SK-N-MC (cell line): Measurements from ENCODE around the gene UBXN2A.
A peak's percentile ranks its signal among the peaks of the same experiment; 100 is the strongest.

Experiments used
- DNase-seq: peaks from one replicate; pipeline ENCODE4 v3.0.0-alpha.2; 2011; ENCODE audit warnings: low read depth, low spot score
- H3K27ac ChIP-seq: fragments of 200-600 bp; sonication (generic); 2 replicates; pipeline ENCODE4 v1.5.1; 2016; ENCODE audit warnings: mixed run types
- H3K36me3 ChIP-seq: fragments of 200-600 bp; sonication (generic); 2 replicates; pipeline ENCODE4 v1.6.1; 2017; ENCODE audit warnings: antibody characterized with exemption, low read length, mixed read lengths; ENCODE audit not compliant: insufficient read depth
- H3K4me3 ChIP-seq: fragments of 200-600 bp; sonication (generic); 2 replicates; pipeline ENCODE4 v1.5.1; 2016
- H3K9ac ChIP-seq: fragments of 200-600 bp; sonication (generic); 2 replicates; pipeline ENCODE4 v1.8.0; 2017; ENCODE audit warnings: mixed run types, mixed read lengths; ENCODE audit not compliant: insufficient read length
- H3K9me3 ChIP-seq: fragments of 200-600 bp; sonication (generic); 2 replicates; pipeline ENCODE4 v1.6.1; 2017; ENCODE audit warnings: low read depth, mild to moderate bottlenecking, antibody characterized with exemption, low read length, moderate library complexity, mixed read lengths
- EZH2 ChIP-seq: fragments of 200-600 bp; sonication (generic); IDR thresholded peaks from one replicate; pipeline ENCODE4 v1.6.1; 2017; ENCODE audit warnings: antibody characterized with exemption
- FOXP2 ChIP-seq: optimal IDR thresholded peaks from 2 replicates; pipeline ENCODE3; 2011; ENCODE audit warnings: mild to moderate bottlenecking, moderate library complexity; ENCODE audit not compliant: insufficient read depth; ENCODE audit errors: extremely low read length, control extremely low read depth
- POLR2AphosphoS5 ChIP-seq: IDR thresholded peaks from 2 replicates; pipeline ENCODE4 v1.6.1; 2012; ENCODE audit warnings: mild to moderate bottlenecking, low read depth, low read length, borderline replicate concordance

UBXN2A gene

GRCh38 chr2:24046599-24046929 lies 106.3 kb downstream of the UBXN2A start:
- Histone ChIP-seq H3K27ac (no peak overlapping the region), H3K4me3 (peak overlapping the region; percentile 92), H3K9me3 (no peaks in the 10 kb centered on the region), H3K9ac (peak overlapping the region; percentile 86), H3K36me3 (0 out of 2 replicates have a peak, but pooled peaks cover 5% of the 10 kb centered on the region)
- TF ChIP-seq FOXP2 (no peak), EZH2 (no peak), POLR2AphosphoS5 (no peak)
- DNase-seq = no peak

GRCh38 chr2:24046930-24047702 lies 106.9 kb downstream of the UBXN2A start, which contains the start of gene WDCP:
Gene WDCP, minus strand, starts transcription at chr2:24047391. Its CDS starts 7,897 bp downstream, at chr2:24039494.
- Histone ChIP-seq H3K9ac (peak within 1 kb of the TSS; percentile 86), H3K4me3 (peak within 1 kb of the TSS; percentile 92), H3K36me3 (0 out of 2 replicates have a peak, but pooled peaks cover 5% of the 10 kb centered on the region), H3K9me3 (no peaks in the 10 kb centered on the region), H3K27ac (peak within 1 kb of the TSS; percentile 71)
- peak; percentile 99 for DNase-seq
- peak; percentile 98 for TF ChIP-seq POLR2AphosphoS5
- TF ChIP-seq FOXP2 = no peak

- TF ChIP-seq FOXP2 (no peak), EZH2 (no peak), POLR2AphosphoS5 (no peak)
- peak overlapping the region; percentile 60 for H3K4me3 ChIP-seq
- H3K36me3 ChIP-seq = 0 out of 2 replicates have a peak, but pooled peaks cover 5% of the 10 kb centered on the region
- H3K9ac ChIP-seq = no peak overlapping the region
- no peak for DNase-seq
- H3K27ac ChIP-seq = peak overlapping the region; percentile 71
- no peaks in the 10 kb centered on the region for H3K9me3 ChIP-seq
Observed at GRCh38 chr2:24047703-24048033, 107.4 kb downstream of the UBXN2A start.

- peak overlapping the region; percentile 62; the same call in 1 of the 2 replicates for H3K27ac ChIP-seq
- peak; percentile 32 for DNase-seq
- H3K36me3 ChIP-seq = no peaks in the 10 kb centered on the region
- H3K4me3 ChIP-seq = peak overlapping the region; percentile 88
- H3K9me3 ChIP-seq = no peaks in the 10 kb centered on the region
- TF ChIP-seq FOXP2 (no peak), EZH2 (no peak), POLR2AphosphoS5 (no peak)
- H3K9ac ChIP-seq = peak overlapping the region; percentile 41
Observed at GRCh38 chr2:24048769-24049484, 108.7 kb downstream of the UBXN2A start.

- TF ChIP-seq EZH2 = no peak
- peak; percentile 16; the same call in 1 of the 2 replicates for TF ChIP-seq POLR2AphosphoS5
- TF ChIP-seq FOXP2 = no peak
- Histone ChIP-seq H3K27ac (peak within 1 kb of the TSS; percentile 62; the same call in 1 of the 2 replicates), H3K36me3 (no peaks in the 10 kb centered on the region), H3K4me3 (peak within 1 kb of the TSS; percentile 88), H3K9me3 (no peaks in the 10 kb centered on the region), H3K9ac (peak within 1 kb of the TSS; percentile 41)
- DNase-seq = no peak
Observed at GRCh38 chr2:24049485-24050021, 109.3 kb downstream of the UBXN2A start, which contains the start of gene FKBP1B. Gene FKBP1B, plus strand, starts transcription at chr2:24049741. Its CDS starts 109 bp downstream, at chr2:24049850.

GRCh38 chr2:24050041-24050979 lies 110.0 kb downstream of the UBXN2A start:
- no peak for TF ChIP-seq FOXP2
- TF ChIP-seq EZH2 = no peak
- no peak for TF ChIP-seq POLR2AphosphoS5
- Histone ChIP-seq H3K9ac (no peak overlapping the region), H3K27ac (no peak overlapping the region), H3K9me3 (no peaks in the 10 kb centered on the region), H3K36me3 (no peaks in the 10 kb centered on the region), H3K4me3 (peak overlapping the region; percentile 88)
- DNase-seq = no peak

GRCh38 chr2:24051833-24052232 lies 111.6 kb downstream of the UBXN2A start:
- no peak for TF ChIP-seq FOXP2
- no peak for TF ChIP-seq POLR2AphosphoS5
- TF ChIP-seq EZH2 = no peak
- H3K36me3 ChIP-seq = no peaks in the 10 kb centered on the region
- H3K9me3 ChIP-seq = no peaks in the 10 kb centered on the region
- H3K9ac ChIP-seq = no peak overlapping the region
- no peak overlapping the region for H3K4me3 ChIP-seq
- DNase-seq = no peak
- H3K27ac ChIP-seq = no peak overlapping the region

GRCh38 chr2:24052951-24053350 lies 112.7 kb downstream of the UBXN2A start:
- no peak overlapping the region for H3K9ac ChIP-seq
- H3K9me3 ChIP-seq = no peaks in the 10 kb centered on the region
- no peak overlapping the region for H3K27ac ChIP-seq
- no peak for DNase-seq
- no peaks in the 10 kb centered on the region for H3K36me3 ChIP-seq
- TF ChIP-seq POLR2AphosphoS5 = no peak
- TF ChIP-seq FOXP2 = no peak
- no peak for TF ChIP-seq EZH2
- H3K4me3 ChIP-seq = no peak overlapping the region
